A673 (cell line): Measurements from ENCODE around the gene URB1. TPM values are rescaled to one million over a fixed set of nuclear protein-coding genes. Genes with fewer than 3 reads are reported as not detected.
A peak's percentile ranks its signal among the peaks of the same experiment; 100 is the strongest.

ENCODE experiments used
- BruUV-seq: library from RNA; stranded (reverse); fragments of 400-500 nt; replicated peaks from 2 replicates; lab custom pipeline; 2021; lab: Mats Ljungman, UMichigan
- CTCF ChIA-PET: fragments of 300-600 bp; sonication (Branson Sonifier 250); formaldehyde crosslinking; loops from one replicate; lab custom pipeline; 2022; ENCODE audit warnings: antibody characterized with exemption; lab: Charles Lee
- POLR2A ChIA-PET: fragments of 300-600 bp; sonication (Branson Sonifier 250); formaldehyde crosslinking; loops from one replicate; lab custom pipeline; 2022; ENCODE audit warnings: antibody characterized with exemption; ENCODE audit not compliant: low non-redundant PET; lab: Charles Lee
- DNase-seq: peaks from one replicate; pipeline ENCODE4 v3.0.0-alpha.2; 2015; ENCODE audit warnings: low spot score
- H3K27ac ChIP-seq: fragments of 200-600 bp; sonication (generic); 2 replicates; pipeline ENCODE4 v1.5.1; 2016; ENCODE audit warnings: mixed run types, low read depth, mild to moderate bottlenecking, mixed read lengths, antibody characterized with exemption, low read length; ENCODE audit not compliant: poor library complexity, severe bottlenecking
- H3K27me3 ChIP-seq: fragments of 200-600 bp; sonication (generic); replicated peaks from 2 replicates; pipeline ENCODE4 v1.6.1; 2017; ENCODE audit warnings: mixed run types, low read depth, mild to moderate bottlenecking, mixed read lengths, antibody characterized with exemption, low read length; ENCODE audit not compliant: insufficient read depth, poor library complexity
- H3K36me3 ChIP-seq: fragments of 200-600 bp; sonication (generic); 2 replicates; pipeline ENCODE4 v1.6.1; 2016; ENCODE audit warnings: mixed run types, mild to moderate bottlenecking, mixed read lengths, antibody characterized with exemption, low read length; ENCODE audit not compliant: insufficient read depth, poor library complexity, severe bottlenecking
- H3K4me1 ChIP-seq: fragments of 200-600 bp; sonication (generic); 2 replicates; pipeline ENCODE4 v1.6.1; 2017; ENCODE audit warnings: mixed run types, mild to moderate bottlenecking, mixed read lengths, antibody characterized with exemption, low read length; ENCODE audit not compliant: insufficient read depth, poor library complexity, severe bottlenecking
- H3K4me3 ChIP-seq: fragments of 200-600 bp; sonication (generic); 2 replicates; pipeline ENCODE4 v1.5.1; 2016; ENCODE audit warnings: low read depth, mixed run types, mild to moderate bottlenecking, mixed read lengths, low read length; ENCODE audit not compliant: poor library complexity, severe bottlenecking
- H3K9me3 ChIP-seq: fragments of 200-600 bp; sonication (generic); 2 replicates; pipeline ENCODE4 v1.6.1; 2016; ENCODE audit warnings: mixed run types, low read depth, mild to moderate bottlenecking, mixed read lengths, antibody characterized with exemption, low read length; ENCODE audit not compliant: poor library complexity, severe bottlenecking
- CTCF ChIP-seq: fragments of 300-800, 200-600 bp; sonication (generic); conservative IDR thresholded peaks from 2 replicates; pipeline ENCODE4 v1.5.1; 2017; ENCODE audit warnings: low read depth, mild to moderate bottlenecking, antibody characterized with exemption, low read length, moderate library complexity, mixed read lengths
- EZH2 ChIP-seq: fragments of 200-600 bp; sonication (generic); IDR thresholded peaks from 2 replicates; pipeline ENCODE4 v1.6.1; 2017; ENCODE audit warnings: borderline replicate concordance, low read depth, mild to moderate bottlenecking, mixed read lengths, antibody characterized with exemption, low read length; ENCODE audit not compliant: poor library complexity, severe bottlenecking
- intact Hi-C: fragments of 100-400 bp; cut with micrococcal nuclease; formaldehyde crosslinking; loops from one replicate; pipeline ENCODE4 v1.10.0; 2022; ENCODE audit not compliant: unreplicated experiment
- total RNA-seq: library from RNA; stranded (reverse); gene quantifications from 2 replicates; pipeline ENCODE4 v1.2.3, GENCODE V29; 2021

The URB1 gene
- total RNA-seq, 1 experiment from 2014 or later = 30.5 TPM

GRCh38 chr21:32364387-32364786, 28.4 kb downstream of the URB1 start:
- no TSS peak for BruUV-seq
- Histone ChIP-seq H3K9me3 (no peaks in the 10 kb centered on the region), H3K4me3 (no peak overlapping the region), H3K27ac (no peak overlapping the region), H3K4me1 (no peaks in the 10 kb centered on the region), H3K36me3 (peaks cover 86% of the 10 kb centered on the region), H3K27me3 (no peaks in the 10 kb centered on the region)
- no peak for TF ChIP-seq EZH2
- TF ChIP-seq CTCF = no peak
- ChIA-PET POLR2A (no interaction called here), CTCF (no interaction called here)
- no peak for DNase-seq
- intact Hi-C loops = no loop called here

DNA sequence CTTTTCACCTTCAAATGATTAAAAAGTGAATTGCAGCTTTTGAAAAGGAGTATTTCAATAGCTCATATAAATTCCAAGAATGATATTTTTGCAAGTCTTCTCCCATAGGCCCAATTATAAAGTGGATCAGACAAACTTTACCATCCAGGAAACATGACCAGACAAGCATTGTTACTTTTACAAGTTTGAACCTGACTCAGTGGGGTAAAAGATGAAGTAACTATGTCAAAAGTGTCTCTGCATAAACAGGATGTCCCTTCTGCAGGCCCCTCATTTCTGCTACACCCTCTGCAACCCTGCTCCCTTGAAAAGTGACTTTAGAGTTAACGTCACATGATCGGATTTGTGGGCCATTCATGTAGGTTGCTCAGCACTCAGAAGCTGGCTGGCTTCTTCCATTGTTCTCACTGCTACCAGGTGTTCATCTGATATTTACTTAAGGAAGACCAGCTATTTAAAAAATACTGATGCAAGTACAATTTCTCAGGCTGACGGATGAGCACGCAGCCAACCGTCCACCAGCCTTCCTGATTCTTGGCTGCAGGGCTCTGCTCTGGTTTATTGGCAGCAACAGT, 32.3 kb downstream of the URB1 start:
- CTCF ChIA-PET = no interaction called here
- POLR2A ChIA-PET = no interaction called here
- no peak overlapping the region for H3K4me3 ChIP-seq
- no peaks in the 10 kb centered on the region for H3K9me3 ChIP-seq
- no peak for DNase-seq
- no TSS peak for BruUV-seq
- intact Hi-C loops = no loop called here
- H3K27ac ChIP-seq = no peak overlapping the region
- TF ChIP-seq EZH2 (no peak), CTCF (no peak)
- peaks cover 90% of the 10 kb centered on the region for H3K36me3 ChIP-seq
- no peaks in the 10 kb centered on the region for H3K27me3 ChIP-seq
- no peaks in the 10 kb centered on the region for H3K4me1 ChIP-seq

GRCh38 chr21:32359719-32360260, 33.0 kb downstream of the URB1 start:
- Histone ChIP-seq H3K4me3 (no peak overlapping the region), H3K27me3 (no peaks in the 10 kb centered on the region), H3K9me3 (no peaks in the 10 kb centered on the region), H3K4me1 (no peaks in the 10 kb centered on the region), H3K36me3 (peaks cover 93% of the 10 kb centered on the region), H3K27ac (no peak overlapping the region)
- intact Hi-C loops = no loop called here
- CTCF ChIA-PET = interaction anchor here (1.7 kb wide), 1 partner anchor 241 kb away, joined by 16 read pairs; no protein-coding TSS in a partner anchor
- BruUV-seq = no TSS peak
- DNase-seq = no peak
- POLR2A ChIA-PET = no interaction called here
- no peak for TF ChIP-seq EZH2
- TF ChIP-seq CTCF = 0 out of 2 replicates have a peak, but pooled peaks have one; percentile 24
